Activated T-helper 1 cell treated with anti-CD3 and anti-CD28 coated beads, Interleukin-2, amount 50 U/mL, for 16 hours (primary cell): ENCODE results near the gene EHD4.

Source experiments
- DNase-seq, 2 donors: peaks; one replicate each; pipeline ENCODE4 v3.0.0-alpha.2; 2020; ENCODE audit warnings: low read depth in 1 of 2, low spot score in 1 of 2

Gene EHD4

GRCh38 chr15:41921167-41921566 lies 51.2 kb downstream of the EHD4 start:
- no peak for DNase-seq

GRCh38 chr15:41919954-41920538 lies 52.3 kb downstream of the EHD4 start:
- no peak for DNase-seq

GRCh38 chr15:41919201-41919820 lies 53.0 kb downstream of the EHD4 start:
- DNase-seq, result no peak

GRCh38 chr15:41918506-41919126 lies 53.7 kb downstream of the EHD4 start:
- DNase-seq, result no peak

- DNase-seq, result no peak
Observed at GRCh38 chr15:41917767-41918430, 54.5 kb downstream of the EHD4 start.

- DNase-seq, result no peak
Observed at GRCh38 chr15:41915255-41915994, 56.9 kb downstream of the EHD4 start.

- no peak for DNase-seq
Observed at GRCh38 chr15:41914411-41914810, 57.9 kb downstream of the EHD4 start.

GRCh38 chr15:41913256-41913655 lies 59.1 kb downstream of the EHD4 start:
- DNase-seq, result no peak

GRCh38 chr15:41911691-41912345 lies 60.5 kb downstream of the EHD4 start:
- no peak for DNase-seq

- DNase-seq, result no peak
Observed at GRCh38 chr15:41908736-41909461, 63.5 kb downstream of the EHD4 start.

- DNase-seq, result no peak
Observed at GRCh38 chr15:41907141-41907540, 65.2 kb downstream of the EHD4 start.

- no peak for DNase-seq
Observed at GRCh38 chr15:41906608-41907007, 65.7 kb downstream of the EHD4 start.

GRCh38 chr15:41905036-41905793 lies 67.1 kb downstream of the EHD4 start:
- DNase-seq, result no peak

GRCh38 chr15:41904541-41905005 lies 67.8 kb downstream of the EHD4 start:
- peak; percentile 33 to 52 for DNase-seq

GRCh38 chr15:41903782-41904181 lies 68.6 kb downstream of the EHD4 start:
- DNase-seq, result no peak

- no peak for DNase-seq
Observed at GRCh38 chr15:41901431-41901830, 70.9 kb downstream of the EHD4 start.

- DNase-seq, result no peak
Observed at GRCh38 chr15:41900526-41901380, 71.6 kb downstream of the EHD4 start.

GRCh38 chr15:41899854-41900442 lies 72.4 kb downstream of the EHD4 start:
- no peak for DNase-seq
